NCI-H510A treated with DMSO at 0.1 percent for 48 hours (cell line): Measurements from ENCODE around the gene CMBL.
"Not testable (repeated sequence)": the region's sequence is repeated elsewhere in the genome, so short reads cannot be mapped to it uniquely, and the experiment has no call there.

ENCODE experiments used
- DNase-seq: peaks from one replicate; lab custom pipeline; 2025; lab: John Stamatoyannopoulos, UW

Gene CMBL

DNA sequence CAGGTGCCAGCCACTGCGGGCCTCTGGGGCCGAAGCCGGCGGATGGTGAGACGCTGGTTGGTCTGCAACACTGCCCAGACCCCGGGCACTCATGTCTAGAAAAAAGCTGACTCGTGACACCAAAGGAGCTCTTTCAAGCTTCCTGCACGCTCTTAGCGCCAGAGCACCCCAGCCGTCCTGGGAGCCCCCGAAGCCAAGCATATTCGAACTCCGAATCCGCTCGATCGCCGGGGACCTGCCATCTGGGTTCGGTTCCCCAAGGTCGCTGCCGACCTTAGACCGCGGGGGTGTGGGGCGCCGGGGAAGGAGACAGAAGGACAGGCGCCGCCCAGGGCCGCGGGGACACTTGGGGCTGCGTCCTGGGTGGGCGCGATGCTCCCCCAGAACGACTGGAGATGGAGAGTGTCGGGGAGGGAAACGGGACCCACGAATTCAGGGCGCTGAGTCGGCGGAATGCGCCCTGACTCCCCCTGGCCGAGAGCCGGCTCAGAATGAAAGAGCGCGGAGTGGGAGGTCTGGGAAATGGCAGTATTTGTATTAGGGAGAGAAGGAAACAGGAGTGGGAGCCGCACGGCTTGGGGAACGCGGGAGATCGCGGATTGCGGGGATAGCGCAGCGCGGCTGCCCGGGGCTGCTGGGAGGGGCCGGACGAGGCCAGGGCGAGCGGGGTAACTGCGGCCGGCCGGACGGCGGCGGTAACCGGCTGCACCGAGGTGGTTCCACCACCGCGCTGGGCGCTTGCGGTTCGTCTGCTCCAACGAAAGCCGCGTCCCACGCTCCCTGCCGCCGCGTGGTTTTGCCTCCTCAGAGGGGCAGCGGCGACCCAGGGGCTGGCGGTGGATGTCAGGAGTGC lies 25.7 kb upstream of the CMBL start:
- DNase-seq, result no peak

DNA sequence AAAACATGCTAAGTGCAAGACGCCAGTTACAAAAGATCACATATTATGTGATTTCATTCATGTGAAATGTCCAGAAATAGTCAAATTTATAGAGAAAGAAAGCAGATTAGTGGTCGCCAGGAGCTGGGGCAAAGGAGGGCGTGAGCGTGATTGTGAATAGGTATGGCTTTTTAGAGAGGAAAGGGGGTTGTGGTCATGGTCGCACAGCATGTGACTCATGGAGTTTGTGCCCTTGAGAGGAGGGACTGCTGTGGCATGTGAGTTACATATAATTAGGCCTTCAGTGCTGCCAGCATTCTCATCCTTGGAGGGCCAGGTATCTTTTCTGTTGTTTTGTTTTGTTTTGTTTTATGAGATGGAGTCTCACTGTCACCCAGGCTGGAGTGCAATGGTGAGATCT lies 24.6 kb upstream of the CMBL start:
- DNase-seq, result no peak

DNA sequence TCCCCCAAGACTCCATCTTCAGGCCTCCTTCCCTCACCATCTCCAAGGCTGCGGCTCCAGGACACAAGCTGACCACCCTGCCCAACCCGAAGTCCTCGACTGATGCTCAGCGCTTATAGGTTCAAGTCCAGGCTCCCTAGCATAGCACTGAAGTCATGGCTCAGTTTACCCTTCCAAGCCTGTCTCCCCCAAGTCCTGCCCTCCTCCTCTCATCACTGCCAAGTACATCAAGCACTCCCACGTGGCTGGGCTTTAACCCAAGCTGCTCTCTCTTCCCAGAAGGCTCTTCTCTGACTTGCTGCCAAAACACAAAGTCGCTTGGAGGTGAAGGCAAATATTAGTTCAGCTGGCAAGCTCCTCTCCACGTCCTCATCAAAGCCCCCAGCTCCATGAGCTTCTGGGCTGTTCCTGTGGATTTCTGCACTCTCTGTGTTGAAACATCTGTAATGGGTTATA lies 23.7 kb upstream of the CMBL start:
- DNase-seq, result peak; percentile 95

DNA sequence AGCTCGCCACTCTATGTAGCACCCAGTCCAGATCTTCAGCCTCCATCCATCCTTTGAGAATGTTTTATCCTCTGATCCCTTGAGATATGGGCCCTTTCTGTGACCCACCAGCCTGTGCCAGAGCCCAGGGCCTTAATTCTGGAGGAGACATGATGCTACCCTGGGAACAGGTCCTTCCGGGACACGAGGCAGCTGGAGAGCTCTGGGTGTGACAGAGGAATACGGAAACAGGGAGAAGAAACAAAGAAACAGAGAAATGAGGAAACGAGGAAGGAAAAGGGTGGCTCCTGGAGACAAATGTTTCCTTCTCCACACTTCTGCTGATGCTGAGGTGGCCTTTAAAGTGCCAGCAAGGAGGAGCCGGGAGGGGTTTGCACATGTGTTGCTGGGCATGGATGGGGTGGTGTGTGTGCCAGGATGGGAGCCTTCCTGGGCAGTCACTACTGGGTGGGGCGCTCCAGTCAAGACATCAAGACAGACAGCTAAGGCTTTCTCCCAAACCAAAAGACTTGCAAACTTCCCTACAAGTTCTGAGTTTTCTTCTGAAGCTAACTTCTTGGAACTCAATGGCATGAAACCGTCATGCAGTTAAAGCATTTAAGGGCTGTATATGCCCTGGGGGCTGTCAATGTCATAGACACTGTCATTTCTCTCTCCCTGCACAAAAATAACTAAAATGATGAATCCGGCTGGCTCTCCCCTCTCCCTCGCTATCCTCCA lies 23.0 kb upstream of the CMBL start:
- DNase-seq, result no peak

DNA sequence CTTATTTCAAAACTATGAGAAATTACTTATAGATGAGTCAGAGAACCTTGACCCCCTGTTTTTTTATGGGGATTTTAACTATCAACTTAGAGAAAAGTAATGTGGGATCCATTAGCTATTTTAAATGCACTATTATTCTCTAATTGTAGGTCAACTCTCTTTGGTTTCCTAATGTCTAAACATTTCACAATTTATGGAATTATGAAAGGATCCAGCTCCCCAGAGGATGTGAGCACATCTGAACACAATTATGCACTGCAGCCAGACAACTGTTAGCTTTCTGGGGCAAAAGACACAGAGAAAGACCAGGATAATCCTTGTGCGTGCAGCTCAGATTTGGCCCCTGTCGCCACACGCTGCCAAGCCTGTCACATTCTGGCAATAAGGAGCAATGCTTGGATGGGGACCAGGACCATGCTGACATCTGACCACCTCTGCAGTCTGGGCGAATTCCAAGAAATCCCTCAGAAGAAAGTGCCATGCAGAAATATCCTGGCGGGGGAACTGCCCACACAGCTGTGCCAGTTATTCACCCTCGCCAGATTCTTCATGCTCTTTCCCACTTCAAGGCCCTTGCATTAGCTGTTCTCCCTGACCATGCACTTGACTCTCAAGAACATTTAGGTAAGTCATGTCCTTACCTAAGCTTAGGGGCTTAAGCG lies 22.2 kb upstream of the CMBL start:
- DNase-seq, result no peak

DNA sequence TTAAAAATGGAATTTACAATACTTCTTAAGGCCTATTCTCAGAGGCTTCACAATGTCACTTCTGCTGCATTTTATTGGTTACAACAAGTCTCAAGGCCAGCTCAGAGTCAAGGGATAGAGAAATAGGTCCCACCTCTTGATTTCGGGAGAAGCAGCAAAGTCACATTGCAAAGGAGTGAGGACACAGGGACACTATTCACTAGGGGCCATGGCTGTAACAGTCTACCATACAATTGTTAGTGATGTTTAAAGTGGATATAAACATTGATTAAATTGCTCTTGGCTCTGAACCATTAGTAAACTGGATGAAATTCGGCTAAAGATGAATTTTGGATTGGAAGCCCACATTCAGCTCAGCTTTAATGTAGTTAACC lies 21.7 kb upstream of the CMBL start:
- no peak for DNase-seq

DNA sequence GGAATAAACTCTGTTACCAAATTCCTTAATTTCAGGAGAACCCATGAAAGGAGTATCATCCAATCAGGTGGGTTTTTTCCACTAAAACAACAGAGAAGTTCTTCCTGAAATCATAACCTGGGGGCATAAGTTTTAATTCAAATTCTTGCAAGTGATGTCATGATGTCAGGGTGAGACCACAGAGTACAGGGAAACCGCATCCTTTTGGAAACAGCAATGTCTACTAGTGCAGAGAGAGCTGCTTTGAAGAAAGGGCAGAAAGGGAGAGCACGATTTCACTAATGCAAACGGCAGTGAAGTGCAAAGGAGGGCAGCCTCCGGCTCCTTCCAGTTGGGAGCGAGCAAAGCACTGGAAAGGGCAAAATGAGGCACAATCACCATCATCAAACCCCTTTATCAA lies 20.6 kb upstream of the CMBL start:
- DNase-seq, result no peak

DNA sequence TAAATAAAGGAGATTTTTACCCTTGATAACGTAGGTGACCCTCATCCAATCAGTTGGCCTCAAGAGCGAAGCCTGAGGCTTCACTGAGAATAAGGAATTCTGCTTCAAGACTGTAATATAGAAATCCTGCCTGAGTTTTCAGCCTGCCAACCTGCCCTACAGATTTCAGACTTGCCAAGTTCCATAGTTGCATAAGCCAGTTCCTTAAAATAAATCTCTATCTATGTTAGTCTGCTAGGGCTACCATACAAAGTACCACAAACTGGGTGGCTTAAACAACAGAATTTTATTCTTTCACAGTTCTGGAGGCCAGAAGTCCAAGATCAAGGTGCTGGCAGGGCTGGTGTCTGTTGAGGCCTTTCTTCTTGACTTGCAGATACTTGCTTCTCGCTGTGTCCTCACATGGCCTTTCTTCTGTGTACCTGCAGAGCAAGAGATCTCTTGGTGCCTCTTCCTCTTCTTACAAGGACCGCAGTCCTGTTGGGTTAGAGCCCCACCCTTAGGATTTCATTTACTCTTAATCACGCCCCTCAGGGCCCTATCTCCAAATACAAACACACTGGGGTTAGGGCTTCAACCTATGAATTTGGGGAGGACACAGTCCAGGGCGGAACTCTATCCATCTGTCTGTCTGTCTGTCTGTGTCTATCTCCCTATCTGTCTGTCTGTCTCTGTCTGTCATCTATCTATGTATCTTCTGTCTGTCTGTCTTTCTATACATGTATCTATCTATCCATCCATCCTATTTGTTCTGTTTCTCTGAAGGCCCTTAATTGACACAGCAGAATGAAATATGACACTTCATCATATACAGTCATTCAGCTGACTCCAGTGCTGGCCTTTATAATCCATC lies 17.0 kb upstream of the CMBL start:
- DNase-seq, result peak; percentile 71

DNA sequence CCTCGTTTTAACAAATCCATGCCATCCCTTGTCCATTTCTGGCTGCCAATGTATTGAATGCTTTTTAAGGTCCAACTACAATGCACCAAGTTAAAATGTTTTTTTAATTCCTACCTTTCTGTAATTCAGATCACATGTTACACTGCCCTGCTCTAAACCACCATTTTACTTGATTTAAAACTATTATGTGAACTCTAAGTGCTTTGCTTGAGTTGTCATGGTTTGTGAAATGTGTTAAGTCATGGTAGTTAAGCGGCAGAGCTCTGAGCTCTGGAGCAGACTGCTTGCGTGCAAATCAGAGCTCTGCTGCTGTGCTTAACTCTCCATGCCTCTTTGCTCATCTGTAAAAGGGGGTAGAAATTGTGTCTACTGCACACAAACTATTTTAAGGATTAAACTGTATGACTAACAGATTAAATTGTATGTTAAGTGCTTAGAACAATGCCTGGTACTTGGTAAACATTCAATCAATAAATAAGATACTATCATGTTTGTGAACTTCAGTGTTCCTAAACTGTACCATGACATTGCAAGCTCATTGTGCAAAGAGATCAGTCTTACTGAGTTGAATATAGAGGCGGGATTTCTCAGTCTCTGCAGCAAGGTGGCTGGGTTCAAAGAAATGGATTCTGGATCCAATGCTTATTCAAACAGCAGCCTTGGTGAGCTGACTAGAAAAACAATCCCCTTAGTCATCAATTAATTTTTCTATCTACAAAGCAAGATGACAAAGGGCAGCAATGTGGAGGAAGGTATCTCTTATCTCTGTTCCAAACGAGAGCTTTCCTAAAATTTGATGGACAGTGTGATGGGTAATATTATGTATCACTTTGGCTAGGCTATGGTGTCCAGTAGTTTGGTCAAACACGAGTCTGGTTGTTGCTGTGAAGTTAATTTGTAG lies 16.1 kb upstream of the CMBL start:
- DNase-seq, result peak; percentile 71

DNA sequence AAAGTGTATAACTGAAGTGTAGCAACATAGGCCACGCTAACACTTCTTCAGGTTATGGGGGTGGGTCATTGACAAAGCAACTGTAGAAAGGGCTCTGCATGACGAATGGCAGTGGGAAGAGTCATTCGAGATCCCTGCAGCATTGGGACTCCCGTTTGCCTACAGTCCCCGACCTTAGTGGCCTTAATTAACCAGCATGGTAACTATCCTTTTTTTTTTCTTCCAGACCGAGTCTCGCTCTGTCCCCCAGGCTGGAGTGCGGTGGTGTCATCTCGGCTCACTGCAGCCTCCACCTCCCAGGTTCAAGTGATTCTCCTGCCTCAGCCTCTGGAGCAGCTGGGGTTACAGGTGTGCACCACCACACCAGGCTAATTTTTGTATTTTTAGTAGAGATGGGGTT lies 14.2 kb upstream of the CMBL start:
- no peak for DNase-seq

DNA sequence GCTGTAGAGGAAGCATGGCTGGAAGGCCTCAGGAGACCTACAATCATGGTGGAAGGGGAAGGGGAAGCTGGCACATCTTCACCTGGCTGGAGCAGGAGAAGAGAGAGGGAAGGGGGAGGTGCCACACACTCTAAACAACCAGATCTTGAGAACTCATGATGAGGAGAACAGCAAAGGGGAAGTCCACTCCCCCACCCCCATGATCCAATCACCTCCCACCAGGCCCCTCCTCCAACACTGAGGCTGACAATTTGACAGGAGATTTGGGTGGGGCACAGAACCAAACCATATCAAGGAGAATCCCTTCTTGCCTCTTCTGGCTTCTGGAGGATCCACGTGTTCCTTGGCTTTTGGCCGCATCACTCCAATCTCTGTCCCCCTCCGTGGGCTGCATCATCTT lies 13.1 kb upstream of the CMBL start:
- no peak for DNase-seq

DNA sequence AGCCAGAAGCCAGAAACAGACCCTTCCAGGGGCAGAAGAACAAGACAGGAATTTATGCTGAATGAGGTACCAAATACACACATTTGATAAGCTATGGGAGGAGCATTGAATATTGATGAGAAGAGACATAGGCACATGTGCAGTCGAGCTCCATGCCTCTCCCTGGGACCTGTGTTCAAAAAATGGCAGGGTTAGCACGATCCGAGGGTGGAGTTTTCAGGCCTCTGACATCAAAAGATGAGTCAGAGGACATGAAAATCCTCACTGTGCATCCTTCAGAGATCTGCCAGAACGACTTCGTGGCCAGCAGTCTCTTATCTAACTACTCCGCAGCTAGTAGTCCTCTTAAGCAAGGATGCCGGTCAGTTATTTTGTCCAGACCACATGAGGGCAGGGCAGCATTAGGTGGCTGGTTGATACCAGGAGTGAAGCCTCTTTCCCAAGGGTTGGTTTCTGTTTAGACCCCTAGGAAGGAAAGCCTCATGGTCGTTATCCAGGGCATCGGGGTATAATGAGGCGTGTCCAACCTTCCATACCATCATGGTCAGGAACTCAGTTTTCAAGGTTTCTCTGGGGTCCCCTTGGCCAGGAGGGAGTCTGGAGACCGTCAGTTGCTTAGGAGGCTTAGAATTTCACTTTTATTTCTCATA lies 11.6 kb upstream of the CMBL start:
- no peak for DNase-seq

DNA sequence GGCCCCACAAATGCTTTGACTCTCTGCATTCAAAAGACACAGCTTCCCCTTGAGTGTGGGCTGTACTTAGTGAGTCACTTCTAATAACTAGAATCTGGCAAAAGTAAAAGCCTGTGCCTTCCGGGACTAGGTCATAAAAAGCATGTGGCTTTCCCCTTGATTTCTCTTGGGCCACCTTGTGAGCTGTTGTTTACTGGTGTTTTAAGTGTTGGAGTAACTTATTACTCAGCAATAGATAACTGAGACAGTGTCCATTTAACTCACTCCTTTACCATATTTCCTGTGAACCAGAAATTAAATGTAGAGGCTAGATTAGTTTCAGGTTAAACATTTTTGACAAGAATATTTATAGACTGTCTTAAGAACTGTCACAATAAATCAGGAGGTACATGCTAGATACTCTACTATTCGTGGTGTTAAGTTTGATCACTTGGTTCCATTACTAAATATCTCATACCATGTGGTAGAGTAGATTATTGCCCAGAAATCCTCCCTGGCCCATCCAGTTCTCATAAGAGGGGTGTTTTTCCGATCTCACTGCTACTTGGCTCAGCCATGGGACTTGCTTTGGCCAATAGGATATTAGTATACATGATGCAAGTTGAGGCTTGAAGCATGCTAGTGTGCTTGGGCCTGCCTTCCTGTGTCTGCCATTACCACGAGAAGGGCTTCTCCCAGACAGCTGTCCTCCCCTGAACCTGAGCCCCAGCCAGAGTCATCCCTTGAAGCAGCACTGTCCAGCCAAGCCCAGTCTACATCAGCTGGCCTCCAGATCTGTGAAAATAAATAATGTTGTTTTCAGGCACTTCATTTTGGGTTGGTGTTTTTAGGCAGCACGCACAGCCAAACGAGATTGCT lies 10.4 kb upstream of the CMBL start:
- DNase-seq, result no peak

DNA sequence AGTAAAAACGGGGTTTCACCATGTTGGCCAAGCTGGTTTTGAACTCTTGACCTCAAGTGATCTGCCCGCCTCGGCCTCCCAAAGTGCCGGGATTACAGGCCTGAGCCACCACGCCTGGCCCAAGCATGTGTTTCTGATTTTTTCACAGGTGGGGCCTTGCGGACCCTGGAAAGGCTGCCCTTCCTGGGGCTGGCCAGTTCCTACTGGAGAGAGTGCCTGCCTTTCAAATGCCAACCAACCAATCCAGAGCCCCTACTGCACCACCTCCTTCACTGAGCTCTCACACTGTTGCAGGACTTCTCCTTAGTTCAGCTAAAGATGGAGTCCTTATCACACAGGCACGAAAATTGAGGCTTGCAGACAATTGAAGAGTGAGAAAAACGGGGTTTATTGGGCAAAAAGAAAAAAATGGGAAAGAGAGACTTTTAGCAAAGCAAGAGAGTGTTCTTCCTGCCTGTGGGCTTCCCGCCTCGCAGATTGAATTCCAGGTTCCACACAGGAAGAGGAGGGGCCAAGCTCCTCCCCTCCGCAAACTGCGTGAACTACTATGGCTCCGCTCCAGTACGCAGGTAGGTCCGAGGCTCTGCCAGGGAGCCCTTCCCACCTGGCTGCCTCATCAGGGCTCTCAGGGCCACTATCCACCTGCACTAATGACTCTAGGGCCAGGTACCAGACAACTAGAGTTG lies 8.3 kb upstream of the CMBL start:
- no peak for DNase-seq

DNA sequence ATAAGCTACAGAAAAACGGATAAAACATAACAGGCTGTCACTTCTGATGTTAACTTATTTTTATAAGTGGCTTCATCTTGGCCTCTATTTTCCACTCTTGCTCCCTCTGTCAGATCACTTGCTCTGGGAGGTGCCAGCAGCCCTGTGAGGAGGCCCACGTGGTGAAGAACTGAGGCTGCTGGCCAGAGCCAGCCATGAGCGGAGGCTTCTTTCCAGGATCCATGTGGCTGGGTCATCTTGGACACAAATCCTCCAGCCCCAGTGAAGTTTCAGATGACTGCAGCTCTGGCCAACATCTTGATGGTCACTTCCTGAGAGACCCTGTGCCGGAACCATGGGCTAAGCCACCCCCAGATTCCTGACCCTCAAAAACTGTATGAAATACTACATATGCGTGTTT lies 7.5 kb upstream of the CMBL start:
- DNase-seq, result no peak

DNA sequence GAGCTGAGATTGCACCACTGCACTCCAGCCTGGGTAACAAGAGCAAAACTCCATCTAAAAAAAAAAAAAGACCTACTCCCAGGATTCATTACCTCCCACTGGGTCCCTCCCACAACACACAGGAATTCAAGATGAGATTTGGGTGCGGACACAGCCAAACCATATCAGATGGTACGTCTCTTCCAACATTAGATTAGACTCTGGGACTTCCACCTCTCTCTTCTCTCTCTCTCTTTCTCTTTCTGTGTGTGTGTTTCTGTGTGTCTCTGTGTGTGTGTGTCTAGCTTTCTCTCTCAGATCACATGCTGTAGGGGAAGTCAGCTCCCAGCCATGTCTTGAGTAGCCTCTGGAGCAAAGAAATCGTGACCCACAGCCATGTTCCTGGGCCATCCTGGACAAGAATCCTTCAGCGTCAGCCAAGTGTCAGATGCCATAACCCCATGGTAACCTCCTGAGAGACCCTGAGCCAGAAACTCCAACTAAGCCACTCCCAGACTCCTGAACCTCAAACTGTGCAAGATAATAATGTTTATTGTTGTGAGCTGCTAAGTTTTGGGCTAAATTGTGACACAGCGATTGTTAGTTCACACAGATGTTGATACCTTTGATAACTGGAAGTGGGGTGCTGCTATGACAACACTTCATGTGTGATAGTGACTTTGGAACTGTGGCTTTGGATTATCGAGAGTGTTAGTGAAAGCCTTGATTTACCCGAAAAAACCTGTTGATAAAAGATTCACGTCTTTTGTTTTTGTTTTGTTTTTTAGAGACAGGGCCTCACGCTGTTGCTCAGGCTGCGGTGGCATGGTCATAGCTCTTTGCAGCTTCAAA lies 4.1 kb upstream of the CMBL start:
- no peak for DNase-seq

DNA sequence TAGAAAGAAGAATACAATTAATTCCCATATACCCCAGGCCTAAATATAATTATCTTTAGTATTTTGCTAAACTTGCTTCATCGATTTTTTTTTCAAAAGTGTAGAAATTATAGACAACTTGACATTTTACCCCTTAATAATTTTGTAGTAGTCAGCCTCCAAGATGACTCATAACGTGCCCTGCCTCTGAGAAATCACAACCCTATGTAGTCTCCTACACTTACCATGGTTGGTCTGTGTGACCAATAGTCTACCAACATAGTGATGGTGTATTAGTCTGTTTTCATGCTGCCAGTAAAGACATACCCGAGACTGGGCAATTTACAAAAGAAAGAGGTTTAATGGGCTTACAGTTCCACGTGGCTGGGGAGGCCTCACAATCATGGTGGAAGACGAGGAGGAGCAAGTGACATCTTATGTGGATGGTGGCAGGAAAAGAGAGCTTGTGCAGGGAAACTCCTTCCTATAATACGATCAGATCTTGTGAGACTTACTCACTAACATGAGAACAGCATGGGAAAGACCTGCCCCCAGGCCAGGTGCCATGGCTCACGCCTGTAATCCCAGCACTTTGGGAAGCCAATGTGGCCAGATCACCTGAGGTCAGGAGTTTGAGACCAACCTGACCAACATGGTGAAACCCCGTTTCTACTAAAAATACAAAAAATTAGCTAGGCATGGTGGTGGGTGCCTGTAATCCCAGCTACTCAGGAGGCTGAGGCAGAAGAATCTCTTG lies 3.3 kb upstream of the CMBL start:
- DNase-seq, result not testable (repeated sequence)
